GM12872 (cell line): ENCODE data around the gene RRP1.
A peak's percentile ranks its signal among the peaks of the same experiment; 100 is the strongest.

Experiments
- CTCF ChIP-seq: IDR thresholded peaks from 3 replicates; pipeline ENCODE4 v1.5.1; 2011; ENCODE audit warnings: low read depth, mild to moderate bottlenecking, low read length, moderate library complexity; ENCODE audit not compliant: insufficient read depth

Gene RRP1, protein sequence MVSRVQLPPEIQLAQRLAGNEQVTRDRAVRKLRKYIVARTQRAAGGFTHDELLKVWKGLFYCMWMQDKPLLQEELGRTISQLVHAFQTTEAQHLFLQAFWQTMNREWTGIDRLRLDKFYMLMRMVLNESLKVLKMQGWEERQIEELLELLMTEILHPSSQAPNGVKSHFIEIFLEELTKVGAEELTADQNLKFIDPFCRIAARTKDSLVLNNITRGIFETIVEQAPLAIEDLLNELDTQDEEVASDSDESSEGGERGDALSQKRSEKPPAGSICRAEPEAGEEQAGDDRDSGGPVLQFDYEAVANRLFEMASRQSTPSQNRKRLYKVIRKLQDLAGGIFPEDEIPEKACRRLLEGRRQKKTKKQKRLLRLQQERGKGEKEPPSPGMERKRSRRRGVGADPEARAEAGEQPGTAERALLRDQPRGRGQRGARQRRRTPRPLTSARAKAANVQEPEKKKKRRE

DNA sequence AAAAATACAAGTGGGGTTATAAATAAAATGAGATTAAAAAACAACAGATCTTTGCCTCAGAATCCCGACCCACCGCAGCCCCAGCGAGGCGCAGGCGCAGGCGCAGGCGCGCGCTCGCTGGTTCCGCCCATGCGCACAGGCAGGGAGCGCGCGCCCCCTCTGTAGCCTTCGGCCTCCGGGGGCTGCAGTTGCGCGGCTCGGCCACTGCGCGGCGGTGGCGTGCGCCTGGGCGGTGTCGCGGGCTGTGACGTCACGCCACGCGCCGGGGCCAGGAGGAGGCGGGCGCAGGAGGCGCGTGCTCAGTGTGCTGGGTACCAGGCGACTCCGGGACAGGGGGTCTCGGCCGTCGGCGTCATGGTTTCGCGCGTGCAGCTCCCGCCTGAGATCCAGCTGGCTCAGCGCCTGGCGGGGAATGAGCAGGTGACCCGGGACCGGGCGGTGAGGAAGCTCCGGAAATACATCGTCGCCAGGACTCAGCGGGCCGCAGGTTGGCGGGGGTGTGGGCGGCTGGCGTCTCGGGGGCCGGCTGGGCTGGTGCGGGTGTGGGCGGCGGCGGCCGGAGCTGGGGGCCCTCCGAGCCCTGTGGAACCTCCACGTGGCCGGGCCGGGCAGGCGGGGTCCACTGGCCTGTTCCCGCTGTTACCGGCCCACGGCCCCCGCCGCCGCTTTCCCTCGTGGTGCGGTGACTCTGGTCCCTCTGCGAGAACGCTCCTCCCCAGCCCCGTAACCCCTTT lies at the start of gene RRP1:
Gene RRP1, plus strand, starts transcription at position 302 of the 734 bp plus-strand sequence. Its CDS starts 53 bp downstream, at position 355.
- peak; percentile 86; the same call in 2 of the 3 replicates for TF ChIP-seq CTCF

- TF ChIP-seq CTCF = no peak
These were observed 49.5 kb upstream of the RRP1 start for GRCh38 chr21:43739621-43740435.

DNA sequence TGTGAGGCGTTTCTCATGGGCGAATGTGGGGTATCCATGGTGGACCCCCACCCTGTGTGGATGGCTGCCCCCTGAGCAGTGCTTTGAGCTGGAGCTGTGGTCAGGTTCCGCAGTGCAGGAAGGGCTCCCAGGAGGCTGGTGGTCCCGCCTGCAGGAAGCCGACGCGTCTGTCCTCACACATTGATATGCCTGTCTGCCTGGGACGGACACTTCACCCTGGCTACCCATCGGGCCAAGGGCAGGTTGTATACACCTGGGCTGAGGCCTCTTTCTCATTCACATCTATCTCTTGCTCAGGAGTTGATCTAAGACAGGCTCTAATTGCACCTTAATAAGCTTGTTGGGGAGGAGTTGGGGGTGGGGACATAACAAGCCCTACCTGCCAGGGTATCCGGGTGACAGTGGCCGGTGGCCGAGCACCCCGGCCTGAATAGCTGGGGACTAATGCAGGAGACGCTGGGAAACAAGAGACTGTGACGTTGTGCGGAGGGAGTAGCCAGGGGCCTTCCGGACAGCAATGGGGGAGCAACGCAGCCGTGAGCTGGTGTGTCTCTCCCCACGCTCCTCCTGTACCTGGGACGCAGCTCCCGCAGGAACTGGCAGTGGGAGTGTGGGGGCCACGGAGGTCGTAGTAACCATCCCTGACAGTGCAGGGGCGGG lies 48.8 kb upstream of the RRP1 start:
- TF ChIP-seq CTCF = no peak

DNA sequence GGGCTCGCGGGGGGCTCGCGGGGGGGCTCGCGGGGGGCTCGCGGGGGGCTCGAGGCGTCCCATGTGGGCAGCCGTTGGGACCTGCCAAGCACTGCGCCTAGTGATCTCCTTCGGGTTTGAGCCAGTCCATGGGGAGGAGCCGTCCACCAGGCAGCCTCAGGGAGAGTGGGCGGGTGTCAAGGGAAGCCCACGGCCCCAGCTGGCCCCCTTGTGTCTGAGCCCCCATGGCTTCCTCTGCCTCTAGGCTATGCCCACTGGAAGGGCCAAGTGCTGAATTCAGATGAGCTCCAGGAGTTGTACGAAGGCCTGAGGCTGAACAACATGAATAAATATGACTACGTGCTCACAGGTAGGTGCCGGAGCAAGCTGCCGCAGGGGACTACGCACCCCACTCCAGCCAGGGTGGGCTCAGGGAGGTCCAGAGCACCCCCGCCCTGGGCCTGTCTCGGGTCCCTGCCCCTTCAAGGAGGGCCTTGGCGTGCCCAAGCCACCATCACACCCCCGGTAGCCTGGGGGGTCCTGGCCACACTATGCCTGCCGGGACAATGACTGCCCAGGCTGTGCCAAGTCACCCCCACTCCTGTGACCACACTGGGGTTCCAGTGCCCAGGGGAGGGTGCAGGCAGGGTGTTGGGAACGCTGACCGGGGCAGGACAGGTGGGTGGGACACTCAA lies 47.8 kb upstream of the RRP1 start:
- no peak for TF ChIP-seq CTCF

DNA sequence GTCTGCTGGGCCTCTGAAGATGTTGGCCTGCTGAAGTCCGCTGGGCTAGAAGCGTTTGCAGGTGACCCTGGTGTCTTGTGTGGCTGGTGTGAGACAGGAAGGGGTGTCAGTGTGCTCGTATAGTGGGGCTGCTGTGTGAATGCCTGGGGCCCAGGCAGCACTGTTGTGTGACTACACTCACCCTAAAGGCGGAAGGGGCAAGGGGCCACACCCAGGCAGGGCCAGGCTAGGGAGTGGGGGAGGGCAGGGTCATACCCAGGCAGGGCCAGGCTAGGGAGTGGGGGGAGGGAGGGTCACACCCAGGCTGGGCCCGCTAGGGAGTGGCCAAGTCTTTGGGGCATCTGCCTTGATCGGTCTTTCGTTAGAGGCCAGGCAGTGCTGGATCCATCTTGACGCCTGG lies 45.4 kb upstream of the RRP1 start:
- TF ChIP-seq CTCF = no peak

- no peak for TF ChIP-seq CTCF
These were observed 44.7 kb upstream of the RRP1 start for GRCh38 chr21:43744725-43745124.
